CD4-positive, alpha-beta T cell treated with Interleukin-1 beta for 1 hour (primary cell): ENCODE measurements around the gene NCOA5.

ENCODE experiments used
- DNase-seq, 2 donors: peaks; one replicate each; pipeline ENCODE4 v3.0.0-alpha.2; 2020 to 2022

Gene NCOA5

DNA sequence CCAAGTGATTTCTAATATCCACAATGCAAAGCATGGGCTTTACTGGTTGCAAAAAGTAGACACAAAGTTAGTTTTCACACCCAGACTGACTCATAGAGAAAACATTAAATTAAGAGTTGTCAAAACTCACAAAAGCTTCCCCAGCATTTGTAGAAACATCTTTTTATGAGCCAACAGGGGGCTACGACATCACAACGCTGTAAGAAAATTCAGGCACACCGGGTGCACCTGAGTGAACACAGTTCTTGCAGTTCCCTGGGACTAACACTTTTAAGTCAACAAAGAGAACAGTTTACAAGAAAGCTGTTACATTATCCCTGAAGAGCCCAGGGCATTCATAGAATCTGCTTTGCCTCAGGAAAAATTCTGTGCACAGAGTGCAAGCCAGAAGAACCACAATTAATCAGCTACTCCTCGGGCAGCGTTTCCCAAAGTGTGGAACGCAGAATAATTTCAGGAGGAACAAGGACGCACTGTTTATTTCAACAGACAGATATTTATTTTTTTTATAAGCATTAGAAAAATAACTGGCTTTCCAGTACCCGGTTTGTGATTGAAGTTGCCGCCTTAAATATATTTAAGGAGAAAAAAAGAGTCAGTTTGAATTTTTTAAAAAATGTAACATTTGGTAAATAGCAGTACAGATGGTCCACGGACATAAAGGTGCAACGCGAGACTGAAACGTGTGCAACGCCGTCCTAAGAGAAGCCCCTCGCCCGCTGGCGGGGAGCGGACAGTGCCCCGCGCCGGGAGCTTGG lies 1.2 kb downstream of the NCOA5 start:
- no peak for DNase-seq

DNA sequence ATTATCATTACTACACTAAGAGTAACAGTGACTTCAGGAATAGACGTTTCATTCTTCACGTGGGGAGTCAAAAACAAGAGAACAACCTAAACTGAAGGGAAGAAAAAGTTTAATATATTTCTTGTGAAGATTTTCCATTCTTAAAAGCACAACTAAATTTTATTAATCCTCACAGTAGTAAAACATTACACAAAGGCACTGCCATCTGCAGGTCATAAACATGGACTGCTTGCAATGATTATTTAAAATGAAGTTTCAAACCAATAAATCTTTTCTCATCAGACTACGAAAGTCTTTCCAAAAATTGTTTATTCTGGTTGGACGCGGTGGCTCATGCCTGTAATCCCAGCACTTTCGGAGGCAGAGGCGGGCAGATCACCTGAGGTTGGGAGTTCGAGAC lies 2.6 kb downstream of the NCOA5 start:
- peak in 1 of 2 donors; percentile 9 for DNase-seq

DNA sequence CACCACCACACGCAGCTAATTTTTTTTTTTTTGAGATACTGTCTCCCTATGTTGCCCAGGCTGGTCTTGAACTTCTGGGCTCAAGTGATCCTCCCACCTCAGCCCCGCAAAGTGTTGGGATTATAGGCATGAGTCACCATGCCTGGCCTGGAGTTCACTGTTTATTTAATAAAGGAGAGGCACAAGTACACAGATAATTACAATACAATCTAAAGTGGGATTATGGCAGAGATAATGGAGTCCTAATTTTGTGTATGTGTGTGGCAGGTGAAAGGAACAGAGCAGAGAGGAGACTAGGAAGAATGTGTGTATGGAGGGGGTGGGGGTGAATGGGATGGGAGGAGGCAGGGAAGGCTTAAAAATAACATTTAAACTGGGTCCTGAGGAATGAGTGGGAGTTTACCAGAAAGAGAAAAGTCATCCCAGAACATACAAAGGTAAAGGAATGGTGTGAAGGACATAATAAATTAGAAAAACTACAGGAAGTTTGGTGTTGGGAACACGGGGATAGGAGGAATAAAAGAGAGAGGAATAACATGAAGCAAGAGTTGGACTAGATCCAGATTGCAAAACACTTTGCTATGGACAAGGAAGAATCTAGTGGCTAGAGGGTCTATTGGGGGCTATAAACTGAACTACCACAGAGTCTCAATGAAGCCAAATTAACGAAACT lies 4.4 kb downstream of the NCOA5 start:
- DNase-seq = no peak

DNA sequence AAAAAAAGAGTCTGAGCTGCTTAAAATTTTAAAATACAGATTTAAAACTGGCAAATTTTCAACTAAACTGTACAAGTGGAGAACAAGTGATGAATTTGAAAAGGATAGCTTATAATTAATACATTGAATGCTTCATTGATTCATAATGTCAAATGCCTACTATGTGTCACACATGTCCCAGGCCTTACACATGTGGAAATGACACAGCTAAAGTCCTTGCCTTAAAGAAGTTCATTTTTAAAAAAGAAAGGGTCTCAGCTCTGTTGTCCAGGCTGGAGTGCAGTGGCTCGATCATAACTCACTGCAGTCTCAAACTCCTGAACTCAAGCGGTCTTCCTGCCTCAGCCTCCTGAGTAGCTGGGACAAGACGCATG lies 5.0 kb downstream of the NCOA5 start:
- DNase-seq = no peak

DNA sequence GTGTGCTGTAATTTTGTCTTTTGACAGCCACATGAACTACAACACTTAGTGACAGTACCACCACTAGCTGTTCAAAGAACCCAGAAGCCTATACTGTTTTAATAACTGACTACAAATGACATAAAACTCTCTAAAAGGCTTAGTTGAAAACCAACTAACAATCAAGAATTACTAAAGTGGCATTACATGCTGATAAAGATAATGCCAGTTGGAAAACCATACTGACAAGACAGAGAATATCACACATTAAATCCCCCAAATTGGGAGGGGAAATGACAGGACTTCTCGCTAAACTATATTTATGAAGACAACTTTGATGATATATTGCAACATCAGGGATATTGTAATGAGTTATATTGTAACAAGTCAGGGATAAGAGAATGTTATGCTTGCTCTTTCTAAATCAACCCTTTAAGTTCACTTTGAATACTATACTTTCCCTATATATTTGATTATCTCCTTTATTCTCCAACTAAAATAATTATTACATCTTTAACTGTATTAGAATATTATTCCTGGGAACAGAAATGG lies 6.2 kb downstream of the NCOA5 start:
- no peak for DNase-seq

DNA sequence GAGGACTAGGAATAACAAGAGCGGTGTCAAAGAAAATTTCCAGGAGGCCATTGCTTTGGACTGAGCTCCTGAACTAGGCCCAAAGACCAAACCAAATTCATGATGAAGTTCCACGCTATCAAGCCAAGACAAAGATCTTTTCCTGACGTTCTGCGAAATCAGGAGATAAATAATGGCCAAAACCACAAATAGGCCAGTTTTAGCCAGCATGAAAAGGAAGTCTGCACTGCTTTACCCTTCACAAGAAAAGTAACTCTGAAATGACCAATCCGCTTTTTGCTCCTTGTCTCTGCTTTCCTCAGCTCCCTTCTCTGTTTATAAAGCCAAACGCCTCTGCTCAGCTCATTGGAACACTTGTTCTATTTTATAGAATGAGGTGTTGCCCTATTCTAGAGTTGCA lies 6.7 kb downstream of the NCOA5 start:
- no peak for DNase-seq

DNA sequence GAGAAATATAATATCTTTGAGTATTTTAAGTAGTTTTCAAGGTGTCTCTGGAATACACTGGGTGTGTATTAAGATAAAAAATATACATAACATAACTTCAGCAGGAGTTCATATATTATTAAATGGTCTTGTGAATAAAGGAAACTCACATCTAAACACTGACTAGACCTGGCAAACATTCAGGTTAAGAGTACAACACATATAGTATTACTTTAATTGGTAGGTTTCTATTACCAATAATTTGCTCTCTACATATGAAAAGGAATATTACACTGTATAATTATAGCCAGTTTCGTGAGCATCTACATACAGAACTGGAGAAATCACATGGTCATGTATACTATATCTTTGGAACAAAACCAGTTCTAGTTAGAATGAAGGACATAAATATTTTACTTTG lies 8.7 kb downstream of the NCOA5 start:
- no peak for DNase-seq

DNA sequence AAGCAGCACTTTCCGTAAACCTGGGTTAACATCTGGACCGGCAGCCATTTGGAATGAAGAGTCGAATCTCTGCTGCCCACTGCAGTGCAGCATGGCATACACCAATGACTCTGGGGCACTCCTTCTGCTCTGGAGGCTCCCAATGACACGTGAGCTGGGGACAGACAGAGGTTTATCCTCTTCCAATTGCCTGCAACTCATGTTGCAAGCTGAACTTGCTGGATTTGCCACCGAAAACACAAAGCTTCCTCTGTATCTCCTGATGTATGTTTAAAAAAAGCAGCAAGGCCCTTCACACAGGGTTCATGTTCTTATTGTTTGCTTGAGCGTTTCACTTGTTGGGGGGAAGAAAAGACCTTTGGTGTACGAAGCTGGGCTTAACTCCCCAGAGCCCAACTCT lies 10.8 kb downstream of the NCOA5 start:
- DNase-seq = no peak

DNA sequence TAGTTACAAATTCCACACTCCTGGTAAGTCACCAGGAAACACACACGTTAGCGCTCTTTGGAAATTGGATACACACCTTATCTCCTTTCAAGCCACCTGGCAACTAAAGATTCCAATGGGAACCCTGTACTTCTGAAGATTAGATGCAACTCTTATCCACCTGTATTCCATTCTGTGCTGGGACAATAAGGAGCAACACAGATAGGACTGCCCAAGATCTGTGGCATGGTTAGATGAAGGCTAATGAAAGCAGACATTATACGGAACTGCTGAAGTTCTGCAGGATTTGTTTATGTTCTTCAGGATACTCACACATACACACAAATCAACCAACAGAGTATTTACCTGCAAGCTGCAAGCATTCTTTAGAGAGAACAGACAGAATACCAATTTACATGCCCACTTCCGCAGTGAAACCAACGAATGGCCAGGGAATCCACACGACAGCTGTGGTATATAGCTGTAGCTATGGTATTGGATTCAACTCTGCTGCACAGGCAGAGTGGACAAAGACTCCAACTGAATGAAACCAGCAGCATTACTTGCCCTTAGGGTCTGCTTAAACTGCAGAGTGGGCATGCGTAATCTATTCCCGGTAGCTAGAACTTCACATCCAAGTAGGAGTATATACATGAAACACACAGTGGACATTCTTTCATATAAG lies 12.0 kb downstream of the NCOA5 start:
- no peak for DNase-seq

DNA sequence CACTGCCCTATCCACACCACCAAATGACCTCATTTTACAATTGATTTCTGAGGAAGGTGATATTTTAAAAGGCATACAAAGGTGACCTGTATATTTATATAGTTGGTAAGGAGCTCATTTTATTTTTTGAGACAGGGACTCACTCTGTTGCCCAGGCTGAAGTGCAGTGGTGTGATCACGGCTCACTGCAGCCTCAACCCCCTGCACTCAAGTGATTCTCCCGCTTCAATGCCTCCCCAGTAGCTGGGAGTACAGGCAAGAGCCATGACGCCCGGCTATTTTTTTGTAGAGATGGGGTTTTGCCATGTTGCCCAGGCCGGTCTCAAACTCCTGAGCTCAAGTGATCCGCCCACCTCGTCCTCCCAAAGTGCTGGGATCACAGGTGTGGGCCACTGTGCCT lies 13.0 kb downstream of the NCOA5 start:
- DNase-seq = no peak

DNA sequence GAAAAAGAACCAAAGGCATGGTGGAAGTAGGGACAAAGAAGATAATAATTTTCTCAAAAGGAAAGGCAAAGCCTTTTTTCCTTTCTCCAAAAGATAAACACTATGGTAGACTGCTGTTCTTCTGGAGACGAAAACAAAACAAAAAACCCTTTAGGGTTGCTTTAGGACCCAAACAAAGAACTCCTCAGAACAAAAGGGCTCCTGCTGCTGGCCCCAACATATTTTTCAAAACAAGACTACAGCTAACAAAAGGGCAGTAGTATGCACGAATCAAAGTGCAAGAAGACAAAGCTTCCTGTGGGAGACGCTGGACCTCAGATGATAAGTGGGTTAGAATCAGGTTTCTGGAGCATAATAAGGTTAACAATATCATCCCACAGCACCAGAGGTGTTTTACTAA lies 15.8 kb downstream of the NCOA5 start:
- DNase-seq = no peak

DNA sequence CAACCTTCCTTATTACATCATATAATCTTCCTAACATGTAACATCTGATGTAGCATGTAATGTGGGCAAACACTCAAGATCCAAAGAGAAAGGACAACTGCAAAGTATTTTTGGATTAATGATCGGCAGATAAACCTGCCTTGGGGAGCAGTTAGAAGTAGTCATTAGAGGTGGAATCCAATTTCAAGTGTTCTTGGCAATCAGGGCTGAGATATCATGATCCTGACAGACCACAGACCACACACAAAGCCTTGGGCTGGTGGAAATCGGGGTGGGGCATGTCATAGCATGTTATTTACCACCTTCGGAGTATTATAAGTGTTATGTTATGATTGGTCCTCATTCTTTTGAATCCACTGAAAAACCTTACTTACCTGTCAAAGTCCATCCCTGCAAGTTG lies 16.3 kb downstream of the NCOA5 start:
- no peak for DNase-seq

DNA sequence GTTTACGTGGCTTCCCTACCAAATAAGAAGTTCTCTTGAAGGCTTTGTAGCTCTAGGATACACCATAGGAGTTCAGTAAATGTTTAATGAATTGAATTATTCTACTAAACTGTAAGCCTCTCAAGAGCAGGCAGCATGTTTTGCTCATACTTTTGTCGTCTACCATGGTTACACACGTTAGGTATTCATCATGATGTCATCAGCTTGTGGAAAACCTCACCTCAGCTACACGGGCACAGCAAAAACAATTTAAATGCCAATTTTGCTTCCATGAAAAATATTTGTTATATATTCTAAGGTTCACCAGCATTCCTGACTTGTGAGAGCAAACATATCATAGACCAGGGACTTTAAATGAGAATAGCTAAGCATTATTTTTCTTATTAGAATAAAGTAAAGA lies 16.7 kb downstream of the NCOA5 start:
- DNase-seq = no peak

DNA sequence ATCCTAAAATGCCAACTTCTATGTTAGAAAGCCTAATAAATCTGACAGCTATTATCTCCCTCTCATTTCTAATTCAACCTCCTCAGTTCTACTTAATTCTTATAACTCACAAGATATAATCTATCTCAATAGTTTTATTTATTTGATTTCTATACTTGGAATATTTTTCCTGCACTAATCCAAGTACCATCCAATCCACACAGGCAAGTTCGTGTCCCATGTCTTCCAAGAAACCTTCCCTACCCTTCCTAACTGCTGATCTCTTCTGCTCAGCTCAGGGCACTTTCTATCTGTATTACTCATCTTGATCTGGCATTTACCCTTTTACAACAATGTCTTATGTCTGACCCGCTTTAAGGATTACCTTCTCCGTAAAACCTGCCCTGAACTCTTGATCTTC lies 18.2 kb downstream of the NCOA5 start:
- no peak for DNase-seq

DNA sequence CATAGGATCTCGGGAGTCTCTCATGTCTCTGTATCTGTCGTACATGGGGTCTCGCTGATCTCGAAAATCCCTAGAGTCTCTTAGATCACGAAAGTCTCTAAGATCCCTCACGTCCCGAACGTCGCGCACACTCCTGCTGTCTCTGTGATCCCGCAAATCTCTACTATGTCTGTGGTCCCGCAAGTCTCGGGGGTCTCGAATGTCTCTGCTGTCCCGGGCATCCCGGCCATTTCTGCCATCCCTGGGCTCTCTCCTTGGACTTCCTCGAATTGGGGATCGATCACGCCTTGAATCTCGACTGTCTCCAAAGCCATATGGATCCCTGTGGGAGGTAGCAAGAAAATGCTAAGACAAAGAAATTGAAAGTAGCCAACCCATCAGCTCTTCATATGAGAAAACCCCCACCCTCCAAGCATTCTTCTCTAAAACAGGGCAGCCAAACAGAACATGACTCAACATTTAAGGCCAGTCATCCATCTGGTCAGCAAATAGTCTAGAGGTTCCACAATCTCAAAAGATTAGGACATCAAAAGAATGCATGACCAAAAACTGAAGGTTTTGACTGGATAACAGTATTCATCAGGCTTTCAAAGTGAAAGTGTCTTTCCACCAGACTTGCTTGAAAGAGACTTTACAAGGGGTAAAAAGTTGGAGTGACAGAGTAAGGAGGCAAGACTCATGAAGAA lies 19.4 kb downstream of the NCOA5 start:
- DNase-seq = no peak

DNA sequence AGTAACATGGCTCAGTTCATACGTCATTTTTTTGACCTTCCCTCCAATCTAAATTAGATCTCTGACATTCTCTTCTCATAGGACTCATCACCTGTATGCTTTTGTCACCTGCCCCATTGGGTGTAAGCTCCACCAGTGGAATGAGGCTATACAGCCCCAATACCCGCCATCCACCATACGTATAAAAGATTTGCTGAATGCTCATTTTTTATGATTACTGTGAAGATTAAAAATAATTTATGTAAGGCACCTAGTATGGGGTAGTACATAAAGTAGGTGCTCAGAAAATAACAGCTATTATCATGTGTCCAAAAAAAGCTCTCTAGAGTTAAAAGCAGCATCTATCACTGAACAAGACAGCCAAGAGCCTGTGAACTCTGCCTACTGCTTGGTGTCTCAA lies 24.1 kb downstream of the NCOA5 start:
- DNase-seq = no peak

DNA sequence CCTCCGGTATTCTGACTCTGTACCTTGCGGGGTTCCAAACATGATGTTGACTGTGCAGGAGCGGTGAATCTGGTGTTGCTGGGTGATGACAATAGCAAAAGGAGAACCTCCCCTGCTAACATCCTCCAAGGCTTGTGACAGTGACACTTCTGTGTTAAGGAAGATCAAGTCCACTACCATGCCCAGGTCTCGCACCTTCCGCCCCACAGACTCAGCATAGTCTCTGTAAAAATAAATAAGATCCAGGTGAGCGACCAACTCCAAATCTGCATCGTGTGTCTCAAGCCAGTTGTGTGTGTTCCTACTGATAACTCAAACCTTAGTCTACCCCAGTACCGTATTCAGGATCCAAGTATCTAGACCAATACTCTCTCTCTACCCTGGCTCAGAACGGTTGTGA lies 24.8 kb downstream of the NCOA5 start:
- DNase-seq = no peak

DNA sequence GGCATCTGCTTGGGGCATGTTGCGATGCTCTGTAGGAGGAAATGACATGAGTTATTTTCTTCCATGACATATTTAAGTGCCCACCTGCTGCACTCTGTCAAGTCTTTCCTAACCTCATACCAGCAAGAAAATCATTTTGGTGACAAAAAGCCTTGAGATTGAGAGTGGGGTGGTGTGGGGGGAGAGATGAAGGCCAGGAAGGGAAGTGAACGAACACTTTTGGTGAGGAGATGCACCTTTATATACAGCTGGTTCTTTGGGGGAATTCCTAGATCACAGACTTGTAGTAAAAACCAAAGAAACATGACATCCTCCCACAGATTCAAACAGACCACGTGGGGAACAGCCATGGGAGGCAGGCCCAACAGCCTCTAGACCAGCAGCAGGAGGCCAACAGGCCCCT lies 26.1 kb downstream of the NCOA5 start:
- no peak for DNase-seq

DNA sequence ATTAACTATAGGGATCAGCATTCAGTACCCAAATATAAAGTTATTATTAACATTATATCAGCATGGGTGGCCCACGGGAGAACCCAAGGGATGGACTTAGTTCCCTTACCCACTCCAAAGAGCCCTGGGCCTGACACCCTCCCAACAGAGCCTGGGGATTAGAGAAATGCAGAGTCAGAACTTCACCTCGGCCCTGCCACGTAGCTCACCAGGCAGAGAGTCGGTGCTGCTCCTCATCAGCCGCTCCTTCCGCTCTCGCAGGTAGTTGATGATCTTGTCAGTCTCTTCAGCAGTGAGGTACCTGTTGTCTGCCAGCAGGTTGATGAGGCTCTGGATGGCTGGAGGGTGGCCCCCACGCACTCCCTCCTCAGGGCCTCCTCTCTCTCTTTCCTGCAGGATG lies 26.6 kb downstream of the NCOA5 start:
- no peak for DNase-seq

DNA sequence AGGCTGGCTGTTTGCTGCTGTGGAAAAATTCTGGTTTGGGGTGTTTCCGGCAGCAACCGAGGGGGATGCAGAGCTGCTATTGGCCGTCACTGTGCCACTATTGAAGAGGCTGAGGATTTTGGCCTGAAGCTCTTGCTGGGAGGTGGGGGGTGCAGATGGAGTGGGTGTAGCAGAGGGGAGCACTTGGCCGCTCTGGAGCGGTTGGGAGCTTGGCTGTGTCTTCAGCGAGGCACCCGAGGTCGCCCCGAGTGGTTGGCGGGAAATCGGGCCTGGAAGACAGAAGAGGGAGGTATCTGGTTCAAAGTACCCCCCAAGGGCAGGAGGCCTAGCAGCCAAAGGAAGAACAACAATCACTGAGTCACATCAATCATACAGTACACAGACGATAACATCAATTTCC lies 27.1 kb downstream of the NCOA5 start:
- DNase-seq = no peak

DNA sequence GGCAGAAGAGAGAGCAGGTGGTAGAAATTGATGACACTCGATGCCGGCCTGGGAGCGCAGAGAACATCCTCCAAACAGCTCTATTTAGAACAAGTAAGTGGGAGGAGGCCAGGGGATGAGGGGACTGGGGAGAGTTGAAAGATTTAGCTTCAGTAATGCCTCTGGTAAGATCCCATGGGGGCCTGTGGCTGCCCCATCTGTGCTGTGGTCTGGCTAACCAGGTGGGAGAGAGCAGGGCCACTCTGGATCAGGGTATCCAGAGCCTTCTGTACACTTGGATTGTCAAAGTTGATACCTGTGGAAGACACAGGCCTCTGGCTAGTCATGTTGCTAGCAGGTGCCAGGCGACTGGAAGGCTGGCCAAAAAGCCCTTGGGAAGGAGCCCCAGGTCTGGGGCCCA lies 27.6 kb downstream of the NCOA5 start:
- no peak for DNase-seq

DNA sequence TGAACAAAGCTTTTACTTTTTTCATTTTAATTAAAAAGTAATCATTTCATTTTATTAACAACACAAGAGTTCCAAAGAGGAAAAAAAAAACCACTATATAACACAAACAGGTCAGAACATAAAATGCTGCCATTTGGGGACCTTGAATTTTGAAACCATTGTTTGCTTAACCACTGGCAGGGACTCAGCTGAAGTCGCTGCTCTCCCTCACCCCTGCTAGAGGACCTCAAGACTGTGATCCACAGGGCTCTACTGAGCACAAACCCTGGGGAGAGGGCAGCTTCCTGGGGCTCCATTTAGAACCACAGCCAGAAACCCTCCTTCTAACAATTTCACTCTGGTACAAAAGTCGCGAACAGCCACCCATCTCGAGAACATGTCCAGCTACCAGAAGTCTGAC lies 28.8 kb downstream of the NCOA5 start:
- no peak for DNase-seq

DNA sequence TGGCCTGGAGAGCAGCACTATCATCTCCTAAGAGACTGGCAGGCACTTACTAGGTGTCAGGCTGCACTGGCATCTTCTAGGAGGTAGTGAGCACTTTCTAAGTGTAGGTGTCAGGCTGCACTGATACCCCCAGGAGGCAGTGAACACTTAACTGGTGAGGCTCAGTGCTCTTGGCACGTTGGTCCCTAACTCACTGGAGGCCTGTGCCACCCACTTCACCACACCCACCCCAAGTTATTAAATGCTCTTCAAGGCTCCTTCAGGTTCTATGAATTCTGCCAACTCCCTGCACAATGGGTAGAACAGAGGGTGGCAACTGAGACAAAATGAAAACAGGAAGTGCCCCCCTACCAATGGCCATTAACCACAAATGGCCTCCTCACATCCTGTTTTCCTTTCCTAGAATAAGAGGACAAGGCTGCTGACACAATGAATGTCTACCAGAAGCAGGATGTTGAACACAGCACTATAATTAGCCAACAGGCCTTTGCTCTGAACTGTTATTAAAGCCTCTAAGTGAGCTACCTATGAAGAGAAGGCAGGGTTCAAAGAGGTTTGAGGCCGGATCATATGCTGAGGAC lies 29.4 kb downstream of the NCOA5 start:
- peak in 1 of 2 donors; percentile 11 for DNase-seq
